HCT116 (cell line): Measurements from ENCODE around the gene PTPN7. TPM values are rescaled to one million over a fixed set of nuclear protein-coding genes. Genes with fewer than 3 reads are reported as not detected.

Source experiments
- ATAC-seq: fragments of 200-7000 bp; cut with Tn5 transposase; 2 replicates; pipeline ENCODE4 v1.9.1; 2020; ENCODE audit warnings: mild to moderate bottlenecking, moderate library complexity
- BruUV-seq: library from RNA; stranded (reverse); fragments of 400-500 nt; replicated peaks from 2 replicates; lab custom pipeline; 2021; lab: Mats Ljungman, UMichigan
- CTCF ChIA-PET: fragments of 300-600 bp; sonication (Branson Sonifier 250); formaldehyde crosslinking; loops from one replicate; lab custom pipeline; 2021; ENCODE audit warnings: antibody characterized with exemption; lab: Charles Lee
- POLR2A ChIA-PET: fragments of 300-600, 350-600 bp; sonication (Branson Sonifier 250); formaldehyde crosslinking; loops from one replicate; lab custom pipeline; 2021; ENCODE audit warnings: antibody characterized with exemption; lab: Charles Lee
- RAD21 ChIA-PET, 2 experiments: fragments of 300-600 bp; sonication (Branson Sonifier 250); formaldehyde crosslinking; loops; one replicate each; lab custom pipeline; 2023; ENCODE audit warnings: low total read pairs in 2 of 2; ENCODE audit not compliant: uncharacterized antibody in 2 of 2, unreplicated experiment in 2 of 2, low non-redundant PET in 1 of 2; lab: Charles Lee
- DNase-seq: peaks from one replicate; pipeline ENCODE4 v3.0.0-alpha.2; 2010; ENCODE audit warnings: low read depth, low spot score
- H2AFZ ChIP-seq: fragments of 200-600 bp; shearing (Covaris generic), sonication (generic); 2 replicates; pipeline ENCODE4 v1.6.1; 2017; ENCODE audit warnings: low read depth, mixed run types, mixed read lengths, antibody characterized with exemption, low read length; ENCODE audit not compliant: poor library complexity, severe bottlenecking
- H3K27ac ChIP-seq: 2 replicates; pipeline ENCODE4 v1.5.1; 2012; ENCODE audit warnings: low read depth, low read length
- H3K27me3 ChIP-seq: fragments of 200-600 bp; sonication (generic); 2 replicates; pipeline ENCODE4 v1.6.1; 2016; ENCODE audit warnings: mixed run types, low read length, mixed read lengths; ENCODE audit not compliant: insufficient read depth
- H3K36me3 ChIP-seq, 2 experiments: fragments of 200-500 bp in 1 of 2; fragments of 200-600 bp in 1 of 2; sonication (Bioruptor generic) in 1 of 2; sonication (generic) in 1 of 2; 2 replicates each; pipeline versions ENCODE4 v1.5.1 to v1.6.1; 2014 to 2016; ENCODE audit warnings: low read length in 2 of 2, inconsistent platforms in 1 of 2, mixed read lengths in 1 of 2, mixed run types in 1 of 2; ENCODE audit not compliant: insufficient read depth in 2 of 2, control insufficient read depth in 1 of 2
- H3K4me1 ChIP-seq, 2 experiments: fragments of 200-600 bp in 1 of 2; sonication (generic) in 1 of 2; 2 replicates each; pipeline versions ENCODE4 v1.5.1 to v1.6.1; 2012 to 2017; ENCODE audit warnings: low read length in 2 of 2, inconsistent platforms in 1 of 2, mild to moderate bottlenecking in 1 of 2, mixed read lengths in 1 of 2, mixed run types in 1 of 2, moderate library complexity in 1 of 2; ENCODE audit not compliant: insufficient read depth in 2 of 2, control insufficient read depth in 1 of 2
- H3K4me2 ChIP-seq: fragments of 200-600 bp; sonication (generic); 2 replicates; pipeline ENCODE4 v1.6.1; 2017; ENCODE audit warnings: mixed run types, low read length, mixed read lengths
- H3K4me3 ChIP-seq, 2 experiments: fragments of 200-600 bp in 1 of 2; sonication (generic) in 1 of 2; replicated peaks in 1 of 2; 2 replicates each; pipeline ENCODE4 v1.5.1; 2011 to 2016; ENCODE audit warnings: low read length in 2 of 2, control low read depth in 1 of 2, low read depth in 1 of 2, mild to moderate bottlenecking in 1 of 2, mixed read lengths in 1 of 2, mixed run types in 1 of 2
- H3K79me2 ChIP-seq: fragments of 200-600 bp; sonication (generic); 2 replicates; pipeline ENCODE4 v1.6.1; 2017; ENCODE audit warnings: mild to moderate bottlenecking, mixed run types, low read length, moderate library complexity, mixed read lengths; ENCODE audit not compliant: insufficient read depth
- H3K9ac ChIP-seq: fragments of 200-600 bp; sonication (generic); 2 replicates; pipeline ENCODE4 v1.6.1; 2016; ENCODE audit warnings: low read length, mixed read lengths
- H3K9me2 ChIP-seq: fragments of 200-600 bp; sonication (generic), shearing (Covaris generic); 2 replicates; pipeline ENCODE4 v1.6.1; 2017; ENCODE audit warnings: mixed run types, mild to moderate bottlenecking, moderate library complexity; ENCODE audit not compliant: insufficient read depth
- H3K9me3 ChIP-seq, 2 experiments: fragments of 200-500 bp in 1 of 2; fragments of 200-600 bp in 1 of 2; sonication (Bioruptor generic) in 1 of 2; sonication (generic) in 1 of 2; 2 replicates each; pipeline ENCODE4 v1.6.1; 2014 to 2017; ENCODE audit warnings: low read length in 2 of 2, mixed read lengths in 2 of 2, inconsistent platforms in 1 of 2, low read depth in 1 of 2, mild to moderate bottlenecking in 1 of 2, mixed run types in 1 of 2, moderate library complexity in 1 of 2; ENCODE audit not compliant: control insufficient read depth in 1 of 2, insufficient read depth in 1 of 2
- H4K20me1 ChIP-seq: fragments of 200-600 bp; sonication (generic), shearing (Covaris generic); 2 replicates; pipeline ENCODE4 v1.6.1; 2017; ENCODE audit warnings: mixed run types, mild to moderate bottlenecking, moderate library complexity; ENCODE audit not compliant: insufficient read depth
- CEBPB ChIP-seq: IDR thresholded peaks from 2 replicates; pipeline ENCODE4 v1.6.1; 2012; ENCODE audit warnings: low read depth
- CTCF ChIP-seq, 3 experiments: fragments of 200-600 bp in 1 of 3; sonication (generic) in 1 of 3; IDR thresholded peaks in 2 of 3; conservative IDR thresholded peaks in 1 of 3; 2 replicates each; pipeline ENCODE4 v1.5.1; 2012 to 2017; ENCODE audit warnings: low read depth in 2 of 3, low read length in 2 of 3, antibody characterized with exemption in 1 of 3, borderline replicate concordance in 1 of 3, control low read depth in 1 of 3, mild to moderate bottlenecking in 1 of 3, mixed read lengths in 1 of 3, mixed run types in 1 of 3, moderate library complexity in 1 of 3; ENCODE audit not compliant: insufficient read depth in 1 of 3
- POLR2AphosphoS5 ChIP-seq: IDR thresholded peaks from 2 replicates; pipeline ENCODE4 v1.6.1; 2011; ENCODE audit warnings: mild to moderate bottlenecking, low read depth, low read length, moderate library complexity
- RAD21 ChIP-seq: IDR thresholded peaks from 2 replicates; pipeline ENCODE4 v1.6.1; 2012; ENCODE audit warnings: low read depth, mild to moderate bottlenecking
- SRF ChIP-seq: IDR thresholded peaks from 2 replicates; pipeline ENCODE4 v1.6.1; 2012; ENCODE audit warnings: low read depth
- YY1 ChIP-seq: IDR thresholded peaks from 2 replicates; pipeline ENCODE4 v1.6.1; 2011; ENCODE audit warnings: low read length, low read depth, moderate library complexity, mild to moderate bottlenecking; ENCODE audit not compliant: insufficient replicate concordance; ENCODE audit errors: extremely low read depth
- ZFX ChIP-seq: fragments of 450-650 bp; IDR thresholded peaks from 2 replicates; pipeline ENCODE4 v1.6.1; 2017
- intact Hi-C: fragments of 100-400 bp; cut with micrococcal nuclease; formaldehyde crosslinking; loops from 2 replicates; pipeline ENCODE4 v1.10.0; 2022
- total RNA-seq: library from RNA; stranded (reverse); gene quantifications from one replicate; pipeline ENCODE4 v1.2.1, GENCODE V29; 2021; ENCODE audit not compliant: unreplicated experiment

The PTPN7 gene
- total RNA-seq, 1 experiment from 2014 or later = 0.76 TPM

- H3K36me3 ChIP-seq = no peaks in the 10 kb centered on the region
- H3K27ac ChIP-seq = no peak overlapping the region
- TF ChIP-seq YY1 (peak; percentile 63), SRF (no peak), ZFX (no peak), RAD21 (peak; percentile 79), CTCF (IDR thresholded peaks at IDR 0.05 in 2 of 3, conservative IDR thresholded peaks at IDR 0.05 in 1 of 3; ENCODE audit: borderline replicate concordance in 1 of 3, insufficient read depth in 1 of 3, low read depth in 2 of 3, low read length in 2 of 3) (peak; percentile 88 to 96 (median 90)), POLR2AphosphoS5 (0 out of 2 replicates have a peak, but pooled peaks have one; percentile 17), CEBPB (no peak)
- no peaks in the 10 kb centered on the region for H3K79me2 ChIP-seq
- peak overlapping the region; percentile 37 for H3K4me2 ChIP-seq
- H3K27me3 ChIP-seq = no peaks in the 10 kb centered on the region
- H2AFZ ChIP-seq = peak overlapping the region; percentile 74
- peaks cover 0 to 11% of the 10 kb centered on the region in 2 experiments; a peak in 3 of 4 replicates for H3K4me1 ChIP-seq
- H3K9ac ChIP-seq = no peak overlapping the region
- DNase-seq (peak; percentile 88), ATAC-seq (peak; percentile 90)
- intact Hi-C loops = loop anchor here (1.0 to 10.0 kb wide), 3 partner anchors 130 to 534 kb away; no protein-coding TSS in a partner anchor
- H3K4me3 ChIP-seq = no peak overlapping the region
- H3K9me3 ChIP-seq = no peaks in the 10 kb centered on the region
- no peaks in the 10 kb centered on the region for H4K20me1 ChIP-seq
- ChIA-PET POLR2A (no interaction called here), RAD21 (no interaction called here), CTCF (interaction anchor here (1.0 to 2.4 kb wide), 2 partner anchors 8 to 535 kb away, joined by 3 to 9 read pairs; no protein-coding TSS in a partner anchor)
- BruUV-seq = no TSS peak
- H3K9me2 ChIP-seq = no peaks in the 10 kb centered on the region
Measured at GRCh38 chr1:202184750-202185460, 24.5 kb upstream of the PTPN7 start.
